Lower leg skin (tissue), 3 donors: Measurements from ENCODE around the gene PWP2.
"Not testable (repeated sequence)": the region's sequence is repeated elsewhere in the genome, so short reads cannot be mapped to it uniquely, and the experiment has no call there.

Experiments used
- CTCF ChIP-seq, 3 donors: fragments of 450-650 bp; IDR thresholded peaks; one replicate each; pipeline ENCODE4 v1.5.1; 2016; ENCODE audit warnings: antibody characterized with exemption in 3 of 3, mild to moderate bottlenecking in 3 of 3, moderate library complexity in 2 of 3
- POLR2A ChIP-seq, 2 donors: fragments of 450-650 bp; IDR thresholded peaks; one replicate each; pipeline ENCODE4 v1.6.1; 2016 to 2017; ENCODE audit warnings: antibody characterized with exemption in 2 of 2, mild to moderate bottlenecking in 1 of 2, moderate library complexity in 1 of 2

- TF ChIP-seq CTCF, POLR2A (IDR thresholded peaks at IDR 0.05): not testable (repeated sequence)
Observed at GRCh38 chr21:44138039-44138438, 30.8 kb downstream of the PWP2 start.
